ENCODE results near the gene UNC5C. TPM values are rescaled to one million over a fixed set of nuclear protein-coding genes. Genes with fewer than 3 reads are reported as not detected.

The UNC5C gene
- polyA plus RNA-seq, 1 donor (not counting 4 experiments of a cell fraction or from before 2014, with no cell fraction given): not detected

- Histone ChIP-seq H3K9me3 (ENCODE audit: control insufficient read depth, low read depth, low read length) (no peaks in the 10 kb centered on the region), H3K4me1 (ENCODE audit: control insufficient read depth, extremely low read depth, insufficient read depth, low read length) (no peaks in the 10 kb centered on the region), H3K27ac (ENCODE audit: control insufficient read depth, insufficient read depth, low read length) (no peak overlapping the region), H4K20me1 (ENCODE audit: control insufficient read depth, extremely low read depth, insufficient read depth, low read length) (no peaks in the 10 kb centered on the region), H3K4me3 (ENCODE audit: control insufficient read depth in 2 of 3, extremely low read depth in 1 of 3, insufficient read depth in 2 of 3, low read depth in 1 of 3, low read length in 3 of 3) (no peak overlapping the region), H3K9ac (ENCODE audit: control insufficient read depth, extremely low read depth, insufficient read depth, low read length) (no peak overlapping the region), H3K79me2 (ENCODE audit: control insufficient read depth, insufficient read depth, low read length) (no peaks in the 10 kb centered on the region), H3K27me3 (ENCODE audit: control insufficient read depth, extremely low read depth, insufficient read depth, low read length) (no peaks in the 10 kb centered on the region), H2AFZ (ENCODE audit: control insufficient read depth, low read length) (no peak overlapping the region), H3K9me1 (ENCODE audit: control insufficient read depth, extremely low read depth, insufficient read depth, low read length) (no peaks in the 10 kb centered on the region), H3K36me3 (ENCODE audit: control insufficient read depth in 2 of 2, extremely low read depth in 1 of 2, insufficient read depth in 2 of 2, low read length in 2 of 2) (no peaks in the 10 kb centered on the region), H3K4me2 (ENCODE audit: control insufficient read depth, extremely low read depth, insufficient read depth, low read depth, low read length) (no peak overlapping the region)
- DNase-seq (ENCODE audit: low read depth, low spot score) (no peak), FAIRE-seq (no peak)
- dilution Hi-C loops (cut with MboI; ENCODE audit: extremely low pct_ligation_motif_present, low sequenced_read_pairs): no loop called here
- TF ChIP-seq CTCF (optimal IDR thresholded peaks at IDR 0.05 in 1 of 3, IDR thresholded peaks at IDR 0.05 in 1 of 3, conservative IDR thresholded peaks at IDR 0.05 in 1 of 3; ENCODE audit: extremely low read depth in 1 of 3, insufficient read depth in 2 of 3, low read length in 3 of 3) (no peak), EZH2 (IDR thresholded peaks at IDR 0.05; ENCODE audit: low read length) (no peak)
These were observed 18.8 kb downstream of the UNC5C start for GRCh38 chr4:95529946-95530345.

- FAIRE-seq: no peak
- no peaks in the 10 kb centered on the region for H3K9me1 ChIP-seq (ENCODE audit: control insufficient read depth, extremely low read depth, insufficient read depth, low read length)
- no peaks in the 10 kb centered on the region for H3K9me3 ChIP-seq (ENCODE audit: control insufficient read depth, low read depth, low read length)
- TF ChIP-seq CTCF (optimal IDR thresholded peaks at IDR 0.05 in 1 of 3, IDR thresholded peaks at IDR 0.05 in 1 of 3, conservative IDR thresholded peaks at IDR 0.05 in 1 of 3; ENCODE audit: extremely low read depth in 1 of 3, insufficient read depth in 2 of 3, low read length in 3 of 3) (no peak), EZH2 (IDR thresholded peaks at IDR 0.05; ENCODE audit: low read length) (no peak)
- no peak for DNase-seq (ENCODE audit: low read depth, low spot score)
- no peak overlapping the region for H3K27ac ChIP-seq (ENCODE audit: control insufficient read depth, insufficient read depth, low read length)
- no peaks in the 10 kb centered on the region for H3K79me2 ChIP-seq (ENCODE audit: control insufficient read depth, insufficient read depth, low read length)
- H3K9ac ChIP-seq (ENCODE audit: control insufficient read depth, extremely low read depth, insufficient read depth, low read length): no peak overlapping the region
- H3K4me1 ChIP-seq (ENCODE audit: control insufficient read depth, extremely low read depth, insufficient read depth, low read length): no peaks in the 10 kb centered on the region
- no peak overlapping the region for H3K4me2 ChIP-seq (ENCODE audit: control insufficient read depth, extremely low read depth, insufficient read depth, low read depth, low read length)
- dilution Hi-C loops (cut with MboI; ENCODE audit: extremely low pct_ligation_motif_present, low sequenced_read_pairs): no loop called here
- no peaks in the 10 kb centered on the region for H3K36me3 ChIP-seq (ENCODE audit: control insufficient read depth in 2 of 2, extremely low read depth in 1 of 2, insufficient read depth in 2 of 2, low read length in 2 of 2)
- no peaks in the 10 kb centered on the region for H3K27me3 ChIP-seq (ENCODE audit: control insufficient read depth, extremely low read depth, insufficient read depth, low read length)
- no peak overlapping the region for H3K4me3 ChIP-seq (ENCODE audit: control insufficient read depth in 2 of 3, extremely low read depth in 1 of 3, insufficient read depth in 2 of 3, low read depth in 1 of 3, low read length in 3 of 3)
- H4K20me1 ChIP-seq (ENCODE audit: control insufficient read depth, extremely low read depth, insufficient read depth, low read length): no peaks in the 10 kb centered on the region
- H2AFZ ChIP-seq (ENCODE audit: control insufficient read depth, low read length): no peak overlapping the region
These were observed 20.3 kb downstream of the UNC5C start for GRCh38 chr4:95528388-95528948.

Measured in keratinocyte (primary cell).